Smooth muscle cell of trachea (primary cell): ENCODE results near the gene SLC25A19. TPM values are rescaled to one million over a fixed set of nuclear protein-coding genes. Genes with fewer than 3 reads are reported as not detected.

Experiments
- total RNA-seq: library from RNA; depleted of rRNA; stranded (reverse); fragments of >200 nt; gene quantifications from 2 replicates; pipeline ENCODE4 v1.2.1, GENCODE V29; 2014

The SLC25A19 gene
- 5.3 and 5.5 TPM in 2 replicates for total RNA-seq

GRCh38 chr17:75289115-75289831 lies at the start of gene SLC25A19:
Gene SLC25A19 (minus strand): TSS chr17:75289433. CDS start chr17:75286764, 2,669 bp downstream.

GRCh38 chr17:75270966-75271232 lies 18.3 kb downstream of the SLC25A19 start, which contains the start of gene MIF4GD:
Gene MIF4GD (minus strand): TSS chr17:75271231. CDS start chr17:75270195, 1,036 bp downstream.

GRCh38 chr17:75261336-75262111 lies 27.7 kb downstream of the SLC25A19 start, which contains the start of the genes GGA3 and MRPS7:
Gene GGA3 (minus strand): TSS chr17:75261606. CDS start chr17:75261587, 19 bp downstream.
Gene MRPS7 (plus strand): TSS chr17:75261879. CDS start chr17:75261901, 22 bp downstream.

Other genes with a start within 250 kb of the SLC25A19 start
- 279 and 530 TPM in 2 replicates for gene ATP5PD, start 242.5 kb downstream of the SLC25A19 start, total RNA-seq
- gene KCTD2, start 242.2 kb downstream of the SLC25A19 start, total RNA-seq: 20.5 and 27.3 TPM in 2 replicates
- 9.2 and 27.8 TPM in 2 replicates for gene SLC16A5, start 201.5 kb downstream of the SLC25A19 start, total RNA-seq
- gene ARMC7, start 179.5 kb downstream of the SLC25A19 start, total RNA-seq: 2.9 and 5.3 TPM in 2 replicates
- 32.1 and 80.4 TPM in 2 replicates for gene NT5C, start 157.7 kb downstream of the SLC25A19 start, total RNA-seq
- gene JPT1, start 134.9 kb downstream of the SLC25A19 start, total RNA-seq: 55.7 and 168 TPM in 2 replicates
- gene SUMO2, start 106.5 kb downstream of the SLC25A19 start, total RNA-seq: 113 and 134 TPM in 2 replicates
- 18.9 and 35.2 TPM in 2 replicates for gene NUP85, start 83.8 kb downstream of the SLC25A19 start, total RNA-seq
- 16.9 and 18.5 TPM in 2 replicates for gene GGA3, start 27.8 kb downstream of the SLC25A19 start, total RNA-seq
- 41.2 and 49.6 TPM in 2 replicates for gene MRPS7, start 27.6 kb downstream of the SLC25A19 start, total RNA-seq
- 5.8 and 6.9 TPM in 2 replicates for gene MIF4GD, start 18.2 kb downstream of the SLC25A19 start, total RNA-seq
- 74.9 and 86.8 TPM in 2 replicates for gene GRB2, start 116.2 kb upstream of the SLC25A19 start, total RNA-seq
- gene TMEM94, start 167.2 kb upstream of the SLC25A19 start, total RNA-seq: 37.2 and 53.6 TPM in 2 replicates
- 7.1 and 8.0 TPM in 2 replicates for gene CASKIN2, start 226.1 kb upstream of the SLC25A19 start, total RNA-seq
- gene TSEN54, start 227.1 kb upstream of the SLC25A19 start, total RNA-seq: 7.4 and 11.1 TPM in 2 replicates
- 0.15 and 1.3 TPM in 2 replicates for gene LLGL2, start 236.3 kb upstream of the SLC25A19 start, total RNA-seq